Transverse colon (tissue), 4 donors: Measurements from ENCODE around the gene SGPP2. TPM values are rescaled to one million over a fixed set of nuclear protein-coding genes. Genes with fewer than 3 reads are reported as not detected.
A peak's percentile ranks its signal among the peaks of the same experiment; 100 is the strongest.

Experiments used
- DNase-seq: peaks from one replicate; pipeline ENCODE4 v3.0.0-alpha.2; 2019
- H3K27ac ChIP-seq, 4 donors: fragments of 200-600 bp; sonication (generic); 2 replicates each; pipeline ENCODE4 v1.5.1; 2016 to 2018; ENCODE audit warnings: inconsistent platforms in 4 of 4
- H3K27me3 ChIP-seq: fragments of 200-600 bp; sonication (generic); 2 replicates; pipeline ENCODE4 v1.5.1; 2017; ENCODE audit warnings: inconsistent platforms
- H3K36me3 ChIP-seq, 4 donors: fragments of 200-600 bp; sonication (generic); 2 replicates each; pipeline ENCODE4 v1.5.1; 2017 to 2019; ENCODE audit warnings: inconsistent platforms in 4 of 4
- H3K4me1 ChIP-seq, 4 donors: fragments of 200-600 bp; sonication (generic); 2 replicates each; pipeline ENCODE4 v1.5.1; 2017 to 2020; ENCODE audit warnings: inconsistent platforms in 4 of 4
- H3K4me3 ChIP-seq, 4 donors: fragments of 200-600 bp; sonication (generic); 1 replicate in 1 of 4; 2 replicates in 3 of 4; pipeline versions ENCODE4 v1.5.1 to v1.6.1; 2017 to 2019; ENCODE audit warnings: inconsistent platforms in 4 of 4
- H3K9me3 ChIP-seq, 2 donors: fragments of 200-600 bp; sonication (generic); 2 replicates each; pipeline ENCODE4 v1.5.1; 2017 to 2019; ENCODE audit warnings: inconsistent platforms in 2 of 2
- EP300 ChIP-seq: sonication (generic); formaldehyde crosslinking; IDR thresholded peaks from one replicate; pipeline ENCODE4 v1.6.1; 2017; ENCODE audit warnings: antibody characterized with exemption, low read depth
- POLR2A ChIP-seq: fragments of 450-650 bp; IDR thresholded peaks from one replicate; pipeline ENCODE4 v1.6.1; 2016; ENCODE audit warnings: antibody characterized with exemption, mild to moderate bottlenecking, moderate library complexity
- POLR2AphosphoS5 ChIP-seq, 3 donors: sonication (generic); formaldehyde crosslinking; IDR thresholded peaks; one replicate each; pipeline ENCODE4 v1.6.1; 2016; ENCODE audit warnings: antibody characterized with exemption in 3 of 3
- WGBS, 2 donors: methylation state at CpG; one replicate each; pipeline ENCODE4 v1.1.5; 2018; ENCODE audit warnings: low coverage in 1 of 2; 5-methylcytosine and 5-hydroxymethylcytosine counted together
- in situ Hi-C, 4 donors: fragments of 200-750 bp; cut with MboI; loops; one replicate each; pipeline versions ENCODE4 v1.15.0 to v1.15.1; 2017; ENCODE audit warnings: low sequenced_read_pairs in 3 of 4, low pct_ligation_motif_present in 1 of 4, low pct_unique_long_range_greater_than_20kb in 1 of 4
- intact Hi-C: fragments of 100-400 bp; cut with DNase I; formaldehyde crosslinking; loops from one replicate; pipeline ENCODE4 v1.15.1; 2023; ENCODE audit warnings: low total_unique reads
- total RNA-seq, 4 donors: library from RNA; depleted of rRNA; stranded (reverse); fragments of >200 nt; gene quantifications; one replicate each; pipeline ENCODE4 v1.1.0, GENCODE V29; 2016
- TF ChIP-seq, protein P1 (sequence below), 5 experiments: fragments of 200-600 bp in 3 of 5; fragments of 450-650 bp in 2 of 5; sonication (generic) in 3 of 5; IDR thresholded peaks; 1 replicate in 2 of 5; 2 replicates in 3 of 5; pipeline ENCODE4 v1.5.1; 2016 to 2017; ENCODE audit warnings: antibody characterized with exemption in 5 of 5, inconsistent platforms in 3 of 5, mild to moderate bottlenecking in 2 of 5, moderate library complexity in 1 of 5

SGPP2 gene
- total RNA-seq, 4 donors from 2014 or later = 26.5 to 56.5 (median 48.7) TPM

DNA sequence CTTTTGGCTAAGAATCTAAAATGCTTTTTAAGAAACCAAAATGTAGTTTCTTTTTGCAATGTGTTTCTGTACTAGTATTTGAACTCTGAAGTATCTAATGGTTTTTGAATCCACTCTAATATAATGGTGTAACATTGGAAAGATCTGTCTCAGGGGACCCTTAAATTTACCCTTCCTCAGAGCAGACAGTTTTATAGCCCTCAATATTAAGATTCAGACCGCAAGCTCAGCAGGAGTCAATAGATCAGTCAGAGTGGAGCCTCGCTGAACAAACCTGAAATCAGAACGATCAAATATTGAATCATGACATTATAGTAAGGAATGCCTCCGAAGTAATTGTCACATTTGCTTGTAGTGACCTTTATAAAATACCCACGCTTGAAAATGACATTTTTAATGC is 18.3 kb downstream of the SGPP2 start:
- in situ Hi-C loops = no loop called here
- Histone ChIP-seq H3K27ac (no peak overlapping the region), H3K4me3 (no peak overlapping the region), H3K36me3 (no peaks in the 10 kb centered on the region), H3K4me1 (peaks cover 0 to 15% (median 5%) of the 10 kb centered on the region in 4 donors), H3K9me3 (no peaks in the 10 kb centered on the region), H3K27me3 (no peaks in the 10 kb centered on the region)
- TF ChIP-seq POLR2AphosphoS5 (IDR thresholded peaks at IDR 0.05) = no peak
- TF ChIP-seq POLR2A = no peak
- TF ChIP-seq EP300 = no peak
- TF ChIP-seq, protein P1, sequence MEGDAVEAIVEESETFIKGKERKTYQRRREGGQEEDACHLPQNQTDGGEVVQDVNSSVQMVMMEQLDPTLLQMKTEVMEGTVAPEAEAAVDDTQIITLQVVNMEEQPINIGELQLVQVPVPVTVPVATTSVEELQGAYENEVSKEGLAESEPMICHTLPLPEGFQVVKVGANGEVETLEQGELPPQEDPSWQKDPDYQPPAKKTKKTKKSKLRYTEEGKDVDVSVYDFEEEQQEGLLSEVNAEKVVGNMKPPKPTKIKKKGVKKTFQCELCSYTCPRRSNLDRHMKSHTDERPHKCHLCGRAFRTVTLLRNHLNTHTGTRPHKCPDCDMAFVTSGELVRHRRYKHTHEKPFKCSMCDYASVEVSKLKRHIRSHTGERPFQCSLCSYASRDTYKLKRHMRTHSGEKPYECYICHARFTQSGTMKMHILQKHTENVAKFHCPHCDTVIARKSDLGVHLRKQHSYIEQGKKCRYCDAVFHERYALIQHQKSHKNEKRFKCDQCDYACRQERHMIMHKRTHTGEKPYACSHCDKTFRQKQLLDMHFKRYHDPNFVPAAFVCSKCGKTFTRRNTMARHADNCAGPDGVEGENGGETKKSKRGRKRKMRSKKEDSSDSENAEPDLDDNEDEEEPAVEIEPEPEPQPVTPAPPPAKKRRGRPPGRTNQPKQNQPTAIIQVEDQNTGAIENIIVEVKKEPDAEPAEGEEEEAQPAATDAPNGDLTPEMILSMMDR (IDR thresholded peaks at IDR 0.05) = no peak
- 69 to 77% methylated on average over 5 of the region's 5 CpGs for WGBS, 2 donors
- intact Hi-C loops = no loop called here
- no peak for DNase-seq

DNA sequence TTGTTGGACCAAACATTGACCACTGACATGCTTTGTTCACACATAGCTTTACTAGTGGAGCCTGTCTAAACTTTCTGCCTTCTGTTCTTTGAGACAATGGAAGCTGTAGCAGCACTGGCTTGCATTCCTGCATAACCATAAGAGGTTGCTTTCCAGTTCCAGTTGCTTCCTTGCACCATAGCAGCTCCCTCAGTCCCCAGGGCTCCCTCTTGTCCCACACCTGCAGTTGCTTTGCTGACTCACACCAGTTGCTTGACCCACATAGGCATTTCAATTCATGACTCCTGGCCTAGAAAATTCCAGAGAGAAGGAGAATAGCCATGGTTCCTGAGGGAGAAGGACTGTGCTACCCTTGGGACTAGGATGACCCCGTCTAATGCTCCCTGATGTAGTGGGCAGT is 20.9 kb downstream of the SGPP2 start:
- H3K4me1 ChIP-seq = peaks cover 0 to 12% (median 3%) of the 10 kb centered on the region in 4 donors
- in situ Hi-C loops (no loop called here), intact Hi-C loops (no loop called here)
- no peaks in the 10 kb centered on the region for H3K27me3 ChIP-seq
- WGBS, 2 donors = 89% methylated on average over 1 of the region's 1 CpG; no CpG with 5 or more reads in 1 of the 2 donors
- DNase-seq = no peak
- H3K36me3 ChIP-seq = no peaks in the 10 kb centered on the region
- H3K27ac ChIP-seq = no peak overlapping the region
- no peaks in the 10 kb centered on the region for H3K9me3 ChIP-seq
- H3K4me3 ChIP-seq = no peak overlapping the region
- TF ChIP-seq POLR2AphosphoS5 (IDR thresholded peaks at IDR 0.05) (no peak), EP300 (no peak)

DNA sequence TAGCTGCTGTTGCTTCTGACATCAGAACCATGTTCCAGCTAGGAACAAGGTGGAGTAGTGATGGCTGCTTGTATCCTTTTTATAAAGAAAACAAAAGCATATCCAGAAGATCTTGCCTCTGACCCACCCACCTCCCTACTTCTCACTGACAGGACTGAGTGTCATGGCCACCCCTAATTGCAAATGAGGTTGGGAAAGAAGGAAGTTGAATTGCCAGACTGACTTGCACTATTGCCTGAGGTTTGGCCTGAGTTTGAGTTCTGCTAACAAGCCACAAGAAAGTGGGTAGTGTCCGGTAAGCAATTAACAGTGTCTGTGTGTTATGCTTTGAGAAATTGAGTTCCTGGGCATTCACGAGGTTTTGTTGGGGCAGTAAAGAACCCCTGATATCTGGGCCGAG is 22.8 kb downstream of the SGPP2 start:
- no peak for TF ChIP-seq POLR2AphosphoS5 (IDR thresholded peaks at IDR 0.05)
- no peak for TF ChIP-seq EP300
- TF ChIP-seq, protein P1 (IDR thresholded peaks at IDR 0.05) = no peak
- no peak for TF ChIP-seq POLR2A
- peaks cover 0 to 3% (median 0%) of the 10 kb centered on the region in 4 donors for H3K4me1 ChIP-seq
- in situ Hi-C loops = no loop called here
- no peak overlapping the region for H3K4me3 ChIP-seq
- intact Hi-C loops = no loop called here
- WGBS, 2 donors = 79 to 100% methylated on average over 3 of the region's 3 CpGs
- no peak overlapping the region for H3K27ac ChIP-seq
- DNase-seq = no peak
- no peaks in the 10 kb centered on the region for H3K36me3 ChIP-seq
- no peaks in the 10 kb centered on the region for H3K27me3 ChIP-seq
- H3K9me3 ChIP-seq = no peaks in the 10 kb centered on the region

DNA sequence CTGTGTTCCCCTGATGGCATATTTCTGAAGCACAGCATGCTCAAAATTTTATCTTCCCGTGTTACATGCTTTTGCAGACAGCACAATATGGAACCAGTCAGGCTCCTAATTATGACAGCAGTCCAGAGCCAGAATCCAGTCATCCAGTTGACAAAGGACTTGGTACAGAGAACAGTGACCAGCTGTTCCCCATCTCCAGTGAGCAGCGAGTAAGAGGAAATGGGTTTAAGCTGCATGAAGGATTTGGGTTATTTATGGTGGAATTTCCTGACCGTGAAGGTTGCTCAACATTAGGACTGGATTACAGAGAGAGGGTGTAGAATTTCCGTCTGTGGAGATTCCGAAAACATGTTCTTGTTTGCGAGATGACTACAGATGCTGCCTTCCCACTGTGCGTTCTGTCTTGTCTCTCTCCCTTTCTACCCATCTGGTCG is 24.4 kb downstream of the SGPP2 start:
- H3K27ac ChIP-seq = no peak overlapping the region
- peaks cover 0 to 3% (median 0%) of the 10 kb centered on the region in 4 donors for H3K4me1 ChIP-seq
- TF ChIP-seq POLR2A = no peak
- peak; percentile 59 to 84 (median 64) for TF ChIP-seq POLR2AphosphoS5 (IDR thresholded peaks at IDR 0.05)
- TF ChIP-seq, protein P1 (IDR thresholded peaks at IDR 0.05) = no peak
- TF ChIP-seq EP300 = no peak
- DNase-seq = peak; percentile 15
- H3K36me3 ChIP-seq = no peaks in the 10 kb centered on the region
- no peaks in the 10 kb centered on the region for H3K9me3 ChIP-seq
- no peak overlapping the region for H3K4me3 ChIP-seq
- H3K27me3 ChIP-seq = no peaks in the 10 kb centered on the region
- WGBS, 2 donors = 45 to 58% methylated on average over 7 to 8 of the region's 8 CpGs
- intact Hi-C loops (no loop called here), in situ Hi-C loops (no loop called here)

DNA sequence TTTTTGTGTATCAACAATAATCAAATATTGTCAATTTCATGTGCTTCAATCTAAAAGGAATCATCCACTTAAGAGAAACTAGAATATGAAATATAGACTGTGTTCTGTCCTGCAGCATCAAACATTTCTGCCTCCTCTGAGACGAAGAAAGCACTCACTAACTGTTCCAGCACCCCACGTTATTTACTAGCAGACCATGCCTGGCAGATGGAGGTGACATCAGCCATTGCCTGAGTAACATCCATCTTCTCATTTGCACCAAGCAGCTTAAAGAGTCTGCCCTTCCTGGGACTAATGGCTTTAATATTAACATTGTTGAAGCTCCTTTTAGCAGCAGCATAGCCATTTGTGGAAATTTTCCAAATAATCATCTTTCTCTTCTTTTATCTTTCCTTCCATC is 25.7 kb downstream of the SGPP2 start:
- H3K4me3 ChIP-seq = no peak overlapping the region
- no peaks in the 10 kb centered on the region for H3K36me3 ChIP-seq
- H3K4me1 ChIP-seq = peaks cover 0 to 3% (median 0%) of the 10 kb centered on the region in 4 donors
- DNase-seq = no peak
- intact Hi-C loops (no loop called here), in situ Hi-C loops (no loop called here)
- WGBS, 2 donors = 61 to 80% methylated on average over 1 to 2 of the region's 2 CpGs
- H3K27me3 ChIP-seq = no peaks in the 10 kb centered on the region
- H3K27ac ChIP-seq = no peak overlapping the region
- TF ChIP-seq, protein P1 (IDR thresholded peaks at IDR 0.05) = no peak
- TF ChIP-seq EP300 = no peak
- TF ChIP-seq POLR2A = no peak
- TF ChIP-seq POLR2AphosphoS5 (IDR thresholded peaks at IDR 0.05) = no peak
- H3K9me3 ChIP-seq = no peaks in the 10 kb centered on the region
